HL-60/S4 treated with retinoic acid at 250 ng/mL for 4 days and 3 days (cell line): Measurements from ENCODE around the gene GALNS.

Experiments
- in situ Hi-C: fragments of 300-500 bp; cut with MboI; formaldehyde crosslinking; loops from 2 replicates; pipeline ENCODE4 v1.7.0; 2022; ENCODE audit warnings: low sequenced_read_pairs

GALNS gene

DNA sequence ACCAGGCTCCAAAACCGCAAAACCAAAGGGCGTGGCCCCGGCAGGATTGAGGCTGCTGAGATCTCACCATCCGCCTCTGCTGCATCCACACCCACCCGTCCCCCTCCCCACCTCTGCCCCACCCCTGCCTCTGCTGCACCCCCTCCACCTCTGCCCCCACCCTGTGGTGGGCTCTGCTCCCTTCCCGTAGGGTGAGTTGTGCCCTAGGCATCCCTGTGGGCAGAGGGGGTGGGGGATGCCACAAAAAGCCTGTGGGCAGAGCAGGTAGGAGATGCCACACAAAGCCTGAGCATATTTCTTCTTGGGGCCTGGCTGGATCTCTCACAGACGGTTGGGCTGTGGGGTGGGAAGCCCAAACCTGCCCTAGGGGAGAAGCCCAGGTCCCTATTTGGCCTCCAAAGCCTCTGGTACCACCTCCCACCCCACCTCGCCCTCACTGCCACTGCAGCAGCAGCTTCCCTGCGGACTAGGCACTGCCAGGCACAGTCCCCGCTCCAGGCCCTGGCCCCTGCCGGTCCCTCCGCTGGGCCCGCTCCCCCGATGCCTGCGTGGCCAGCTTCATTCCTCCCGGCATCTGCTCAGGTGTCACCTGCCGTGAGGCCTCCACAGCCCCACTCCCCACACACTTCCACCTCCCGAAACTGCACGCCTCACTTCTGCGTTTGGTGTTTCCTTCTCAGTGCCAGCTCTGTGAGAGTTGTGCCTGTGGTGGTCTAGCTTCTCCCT is 21.0 kb upstream of the GALNS start:
- in situ Hi-C loops, result no loop called here

DNA sequence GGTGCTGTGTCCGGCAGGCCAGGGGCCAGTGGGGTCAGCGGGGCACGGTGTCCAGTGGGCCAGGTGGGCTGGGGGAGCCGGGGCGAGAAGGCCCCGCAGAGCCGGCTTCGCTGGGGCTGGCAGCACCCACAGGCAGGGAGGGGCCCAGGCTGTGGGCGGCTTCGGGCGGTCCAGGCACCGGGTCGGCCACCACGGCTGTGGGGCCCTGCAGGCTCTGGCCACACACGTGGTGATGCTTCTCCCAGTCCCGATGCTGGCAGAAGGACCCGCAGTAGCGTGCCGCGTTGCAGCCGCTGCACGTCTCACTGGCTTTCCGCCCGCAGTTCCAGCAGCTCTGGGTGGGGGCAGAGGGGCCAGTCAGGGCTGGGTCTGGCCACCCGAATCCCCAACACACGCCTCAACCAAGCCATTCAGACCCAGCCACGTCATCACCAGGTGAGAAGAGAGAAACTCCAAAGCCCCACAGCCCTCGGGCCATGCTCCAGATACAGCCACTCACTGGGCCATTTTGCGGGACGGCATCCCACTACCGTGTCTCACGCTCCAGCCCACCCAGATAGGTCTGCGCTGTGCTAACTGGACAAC is 20.3 kb upstream of the GALNS start:
- in situ Hi-C loops, result no loop called here

DNA sequence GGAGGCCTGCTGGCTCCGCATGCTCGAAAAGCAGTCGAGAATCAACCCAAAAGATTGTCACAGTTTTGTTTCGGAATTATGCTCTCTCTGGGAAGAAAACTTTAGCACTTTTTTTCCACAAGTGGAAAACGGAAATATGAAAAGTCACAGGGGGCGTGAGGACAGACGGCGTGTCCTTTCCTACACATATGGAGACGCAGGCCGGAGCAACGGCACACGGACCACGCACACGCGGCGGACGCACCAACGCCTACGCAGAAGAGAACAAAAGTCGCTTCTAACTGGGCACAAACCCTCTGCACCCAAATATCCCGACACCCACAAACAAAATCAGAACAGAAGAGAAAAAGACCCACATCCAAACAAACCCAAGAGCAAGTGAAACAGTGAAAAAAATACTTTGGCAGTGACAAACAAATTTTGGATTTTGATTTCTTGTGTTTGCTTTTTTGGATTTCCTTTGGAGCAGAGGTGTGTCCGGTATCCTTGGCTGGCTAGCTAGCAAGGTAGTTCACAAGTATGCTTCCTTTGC is 19.0 kb upstream of the GALNS start:
- in situ Hi-C loops, result no loop called here

DNA sequence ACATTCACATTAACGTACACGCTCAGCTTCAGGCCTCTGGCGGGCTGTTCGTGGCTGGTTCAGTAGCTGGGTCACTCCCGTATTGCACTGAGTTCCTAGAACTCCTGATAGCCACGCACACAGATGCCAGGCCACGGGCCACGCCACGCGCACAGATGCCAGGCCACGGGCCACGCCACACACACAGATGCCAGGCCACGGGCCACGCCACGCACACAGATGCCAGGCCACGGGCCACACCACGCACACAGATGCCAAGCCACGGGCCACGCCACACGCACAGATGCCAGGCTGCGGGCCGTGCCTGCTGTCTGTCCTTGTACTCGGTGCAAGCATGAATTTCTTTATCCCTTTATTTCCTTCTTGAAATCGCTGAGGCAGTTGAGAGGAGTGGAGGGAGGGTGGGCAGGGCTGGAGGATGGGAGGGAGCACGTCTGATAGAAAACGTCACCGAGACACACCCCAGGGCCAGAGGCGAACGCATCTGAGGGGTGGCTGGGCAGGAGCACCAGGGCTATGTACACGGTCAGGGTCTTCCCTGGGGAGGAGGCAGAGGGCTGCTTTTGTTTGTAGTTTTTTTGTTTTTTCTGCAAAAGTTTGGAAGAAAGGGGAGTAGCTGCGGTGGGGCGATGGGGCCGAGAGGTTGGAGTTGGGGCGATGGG is 18.3 kb upstream of the GALNS start:
- in situ Hi-C loops, result no loop called here

DNA sequence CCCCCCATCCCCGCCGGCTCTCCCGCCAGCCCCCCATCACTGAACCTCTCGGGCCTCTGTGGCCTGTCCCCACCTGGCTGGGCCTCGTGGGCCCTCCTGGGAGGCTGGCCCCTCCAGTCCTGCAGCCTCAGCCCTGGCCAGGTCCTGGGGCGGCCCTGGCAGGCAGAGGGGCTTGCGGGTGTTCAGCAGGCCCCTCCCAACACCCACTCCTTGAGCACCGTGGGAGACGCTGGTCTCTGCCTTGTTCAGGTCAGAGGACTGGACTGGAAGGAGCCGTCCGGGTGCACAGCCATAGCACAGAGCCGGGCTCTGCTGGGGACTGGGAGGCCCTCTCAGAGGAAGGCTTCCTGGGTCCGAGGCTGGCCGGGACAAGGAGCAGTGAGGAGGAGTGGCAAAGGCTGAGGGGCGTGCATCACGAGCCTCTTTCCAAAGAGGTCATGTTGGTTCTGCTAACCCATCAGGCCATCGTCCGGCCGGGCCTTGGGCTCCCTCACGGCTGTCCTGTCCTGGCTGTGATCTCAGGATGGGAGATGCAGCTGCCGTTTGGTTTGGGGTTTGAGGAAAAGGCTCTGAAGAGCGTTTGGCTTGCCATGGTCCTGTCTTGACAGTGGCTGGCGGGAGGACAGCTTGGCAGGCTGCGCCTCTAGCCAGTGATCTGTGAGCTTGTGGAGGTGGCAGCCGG is 16.0 kb upstream of the GALNS start:
- in situ Hi-C loops, result no loop called here

DNA sequence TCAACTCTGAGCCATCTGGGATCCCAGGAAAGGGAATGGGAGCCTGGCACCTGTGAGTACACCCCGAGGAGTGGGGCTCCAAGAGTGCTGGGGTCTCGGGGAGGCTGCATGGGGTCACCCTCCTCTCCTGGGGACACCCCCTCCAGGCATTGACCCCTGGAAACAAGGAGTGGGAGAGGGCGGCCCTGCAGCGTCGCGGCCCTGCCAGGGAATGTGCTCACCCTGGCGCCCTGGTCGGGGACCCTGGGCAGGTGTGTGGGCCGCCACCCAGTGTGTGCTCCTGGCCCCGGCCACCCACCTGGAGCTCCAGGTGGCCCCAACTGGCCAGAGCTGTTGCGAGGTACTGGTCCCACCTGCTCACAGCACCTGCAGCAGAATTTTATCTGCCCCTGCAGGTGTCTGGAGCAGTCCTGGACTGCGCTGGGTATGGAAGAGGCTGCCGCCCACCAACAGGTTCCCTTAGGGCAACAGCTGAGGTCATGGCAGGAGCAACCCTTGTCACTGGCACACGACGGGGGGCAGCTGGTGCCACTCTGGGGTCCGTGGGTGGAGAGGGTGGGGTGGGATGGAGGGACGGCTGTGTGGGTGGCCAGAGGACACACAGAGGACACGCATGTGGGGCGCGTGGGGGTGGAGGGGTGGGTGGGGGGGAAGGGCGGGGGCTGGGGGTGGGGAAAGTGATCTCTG is 15.1 kb upstream of the GALNS start:
- in situ Hi-C loops, result no loop called here

DNA sequence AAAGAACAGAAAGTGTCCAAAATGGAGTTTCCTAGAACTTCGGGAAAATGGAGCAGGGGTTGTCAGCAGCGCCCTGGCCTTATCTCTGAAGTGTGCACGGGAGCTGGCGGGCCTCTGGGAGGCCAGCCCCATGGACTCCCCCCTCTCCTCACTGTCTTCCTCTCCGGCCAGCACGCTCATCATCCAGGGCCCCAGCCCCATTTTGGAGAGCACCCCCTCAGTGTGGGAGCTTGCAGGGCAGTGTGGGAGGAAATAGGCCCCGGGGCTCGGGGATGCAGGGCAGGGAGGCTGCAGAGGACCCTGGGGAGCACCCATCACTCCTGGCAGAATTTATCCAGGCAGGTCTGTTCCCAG is 14.6 kb upstream of the GALNS start:
- in situ Hi-C loops, result no loop called here

DNA sequence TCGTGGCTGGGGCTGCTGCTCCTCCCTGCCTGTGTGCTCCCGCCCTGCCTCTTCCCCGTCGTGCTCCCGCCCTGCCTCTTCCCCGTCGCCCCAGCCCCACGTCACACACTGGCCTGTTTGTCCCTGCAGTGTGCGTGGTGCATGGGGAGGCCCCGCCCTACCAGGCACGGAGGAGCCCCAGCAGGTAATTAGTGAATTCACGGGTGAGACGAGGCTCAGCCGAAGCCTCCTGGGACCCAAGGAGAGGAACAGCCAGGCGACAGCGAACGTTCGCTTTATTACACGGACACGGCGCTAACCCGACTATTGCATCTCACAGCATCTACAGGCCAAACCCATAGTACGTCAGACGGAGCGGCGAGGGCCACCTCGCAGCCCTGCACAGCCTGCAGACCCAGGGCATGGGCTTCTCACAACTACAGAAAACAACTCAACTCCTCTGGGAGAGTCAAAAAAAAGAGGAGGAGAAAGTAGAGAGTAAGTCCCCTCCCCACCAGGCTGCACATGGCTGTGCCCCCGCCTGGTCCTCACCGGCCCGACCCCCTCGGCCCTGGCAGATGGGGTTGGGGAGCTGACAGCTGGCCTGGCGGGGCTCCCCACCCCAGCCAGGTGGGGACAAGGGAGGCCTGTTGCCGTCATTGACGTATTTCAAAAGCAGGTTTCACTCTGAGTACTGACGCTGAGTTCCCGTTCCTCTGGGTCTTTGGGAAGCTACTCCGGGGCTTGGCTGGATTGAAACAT is 14.0 kb upstream of the GALNS start:
- in situ Hi-C loops, result no loop called here

DNA sequence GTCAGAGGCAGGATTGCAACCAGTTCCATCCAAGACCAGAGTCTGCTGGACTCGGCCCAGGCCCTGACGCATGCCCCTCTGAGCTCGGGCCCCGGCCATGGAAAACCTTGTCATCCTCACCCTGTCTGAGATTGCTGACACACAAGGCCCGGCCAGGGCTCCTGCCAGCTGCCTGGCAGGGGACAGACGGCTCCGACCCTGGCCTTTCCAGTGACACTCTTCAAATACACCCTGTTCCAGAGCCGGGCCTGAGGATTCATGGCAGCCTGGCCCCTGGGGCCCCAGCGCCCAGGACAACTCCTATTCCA is 12.9 kb upstream of the GALNS start:
- in situ Hi-C loops, result no loop called here

DNA sequence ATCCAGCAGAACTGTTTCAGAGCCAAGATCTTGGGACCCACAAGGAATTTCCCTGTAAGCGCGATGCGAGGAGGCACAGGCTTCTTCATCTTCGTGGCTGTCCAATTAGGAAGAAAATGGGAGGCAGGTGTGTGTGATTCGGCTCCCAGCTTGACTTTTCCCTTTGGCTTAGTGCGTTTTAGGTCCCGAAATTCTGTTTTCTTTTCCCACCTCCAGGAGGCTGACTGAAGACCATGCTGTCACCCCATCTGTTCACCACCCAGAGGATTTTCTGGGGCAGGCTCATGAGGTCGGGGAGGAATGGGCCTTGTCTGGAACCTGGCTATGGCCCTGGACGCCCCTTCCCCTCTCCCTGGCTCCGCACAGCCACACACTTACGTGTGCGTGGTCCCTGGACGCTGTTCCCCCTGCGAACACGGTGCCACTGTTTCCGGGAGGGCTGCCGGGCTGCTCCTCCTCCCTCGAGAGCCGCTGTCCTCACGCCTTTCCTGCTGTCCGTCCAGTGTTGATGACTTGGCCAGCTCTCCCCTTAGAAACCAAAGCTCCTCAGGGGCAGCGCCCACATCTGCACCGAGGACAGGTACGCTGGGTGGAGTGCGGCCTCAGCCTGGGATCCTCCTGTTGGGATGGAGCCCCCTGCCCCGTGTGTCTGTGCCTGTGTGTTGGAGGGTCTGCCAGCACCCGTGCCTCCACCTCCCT is 12.4 kb upstream of the GALNS start:
- in situ Hi-C loops, result no loop called here

DNA sequence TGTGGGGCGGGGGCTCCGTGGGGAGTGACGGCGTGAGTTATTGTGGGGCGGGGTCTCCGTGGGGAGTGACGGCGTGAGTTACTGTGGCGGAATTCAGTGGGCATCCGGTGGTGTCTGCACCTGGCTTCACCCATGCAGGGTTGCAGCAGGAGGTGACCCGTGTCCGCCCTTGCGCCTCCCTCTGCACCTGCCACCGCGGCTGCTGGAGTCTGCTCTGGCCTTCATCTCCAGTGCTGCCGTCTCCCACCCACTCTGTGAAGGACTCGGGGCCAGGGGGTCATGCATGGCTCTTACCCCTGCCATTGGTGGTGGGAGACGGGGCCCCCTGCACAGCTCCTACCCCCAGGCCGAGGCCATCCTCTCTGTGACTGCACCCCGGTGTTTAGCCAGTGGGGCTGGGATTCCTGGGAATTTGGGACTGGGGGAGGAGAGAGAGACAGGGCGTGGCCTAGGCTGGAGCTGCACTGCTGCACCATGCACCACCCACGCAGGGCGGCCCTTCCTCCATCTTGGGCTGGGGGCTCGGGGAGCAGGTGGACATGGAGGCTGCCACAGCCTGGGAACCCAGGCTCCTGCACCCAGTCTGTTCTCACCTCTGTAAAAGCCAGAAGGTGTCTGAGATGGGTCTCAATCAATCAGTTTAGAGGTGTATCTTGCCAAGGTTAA is 11.0 kb upstream of the GALNS start:
- in situ Hi-C loops, result no loop called here

DNA sequence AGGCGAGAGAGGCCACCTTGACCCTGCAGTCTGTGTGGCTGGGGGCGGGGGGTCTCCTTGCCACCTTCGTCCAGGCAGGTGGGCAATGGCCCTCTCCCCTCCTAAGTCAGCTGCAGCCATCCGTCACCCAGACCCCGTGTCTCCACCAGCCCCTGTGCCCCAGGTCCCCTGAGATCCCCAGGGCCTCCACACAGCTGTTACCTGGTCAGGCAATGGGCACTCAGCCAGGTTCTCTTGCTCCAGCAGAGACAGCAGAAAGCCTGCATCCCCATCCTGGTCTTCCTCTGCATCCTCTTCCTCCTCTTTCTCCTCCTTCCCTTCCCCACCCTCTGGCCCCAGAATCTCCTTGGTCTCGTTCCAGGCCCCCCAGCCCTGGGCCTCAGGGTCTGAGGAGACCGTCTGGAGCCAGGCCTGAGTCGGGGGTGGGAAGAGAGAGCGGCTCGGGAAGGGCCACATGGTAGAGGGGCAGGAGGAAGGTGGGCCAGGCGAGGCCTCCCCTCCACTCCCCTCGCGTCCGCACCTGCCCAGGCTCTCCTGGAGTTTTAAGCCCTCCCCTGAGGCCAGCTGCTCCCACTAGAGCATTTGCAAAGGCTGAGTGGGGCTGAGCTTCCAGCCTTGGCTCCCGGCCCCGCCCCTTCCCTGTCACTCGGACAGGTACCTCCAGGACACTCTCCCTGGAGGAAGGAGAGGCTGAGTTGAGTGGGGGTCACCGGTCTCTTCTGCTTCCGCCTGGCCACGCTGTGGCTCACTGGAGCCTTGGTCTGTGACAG is 9.6 kb upstream of the GALNS start, which contains the start of gene PABPN1L:
Gene PABPN1L, minus strand, starts transcription at position 510 of the 770 bp plus-strand sequence. Its CDS starts 54 bp downstream, at position 456.
- in situ Hi-C loops, result no loop called here

DNA sequence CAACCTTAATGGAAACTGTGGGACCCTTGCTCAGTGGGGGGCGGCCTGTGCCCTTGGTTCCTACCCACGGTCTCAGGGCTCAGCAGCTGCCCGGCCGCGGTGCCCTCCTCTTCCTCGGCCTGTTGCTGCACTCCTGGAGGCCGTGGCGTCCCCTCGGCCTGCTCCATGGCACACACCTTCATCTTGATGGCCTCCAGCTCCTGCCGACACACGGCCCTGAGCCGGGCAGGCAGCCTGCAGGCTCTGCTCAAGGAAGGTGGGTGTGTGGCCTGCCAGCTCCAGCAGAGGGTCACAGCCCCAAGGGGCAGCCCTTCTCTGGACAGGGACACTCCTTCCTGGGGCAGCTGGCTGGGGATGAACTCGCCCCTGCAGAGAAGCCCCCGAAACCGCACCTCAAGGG is 9.0 kb upstream of the GALNS start:
- in situ Hi-C loops, result no loop called here

DNA sequence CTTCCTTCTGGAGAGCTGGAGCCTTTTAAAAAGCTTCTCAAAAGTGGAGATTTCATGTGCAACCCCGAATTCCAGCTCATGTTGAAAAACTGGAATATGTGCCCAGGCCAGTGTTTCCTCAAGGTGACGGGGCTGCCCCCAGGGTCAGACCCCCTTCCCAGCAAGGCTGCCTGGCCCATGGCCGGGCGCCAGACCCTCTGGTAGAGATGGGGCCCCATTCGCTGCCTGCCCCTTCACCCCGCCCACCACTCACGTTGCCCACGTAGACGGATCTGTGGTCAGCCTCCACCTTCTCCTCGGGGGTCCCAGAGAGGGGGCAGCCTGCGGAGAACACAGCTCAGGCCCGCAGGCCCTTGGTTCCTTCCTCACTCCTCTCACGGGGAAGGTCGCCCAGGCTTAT is 8.6 kb upstream of the GALNS start:
- in situ Hi-C loops, result no loop called here

DNA sequence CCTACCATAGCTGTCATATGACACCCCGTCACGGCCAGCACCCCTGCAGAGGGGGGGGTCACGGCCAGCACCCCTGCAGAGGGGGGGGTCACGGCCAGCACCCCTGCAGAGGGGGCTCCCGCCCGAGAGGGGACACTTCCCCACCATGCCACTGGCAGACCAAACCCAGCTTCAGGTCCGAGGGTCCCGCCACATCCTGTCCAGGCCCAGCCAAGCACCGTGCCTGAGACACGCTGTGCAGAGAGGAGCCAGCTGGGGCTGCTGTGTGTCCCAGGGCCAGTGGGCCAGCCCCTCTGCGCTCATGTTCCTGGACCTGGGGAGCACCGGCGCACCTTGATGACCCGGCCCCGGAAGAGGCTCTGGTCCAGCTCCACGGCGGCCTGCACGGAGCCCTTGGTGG is 7.8 kb upstream of the GALNS start:
- in situ Hi-C loops, result no loop called here

DNA sequence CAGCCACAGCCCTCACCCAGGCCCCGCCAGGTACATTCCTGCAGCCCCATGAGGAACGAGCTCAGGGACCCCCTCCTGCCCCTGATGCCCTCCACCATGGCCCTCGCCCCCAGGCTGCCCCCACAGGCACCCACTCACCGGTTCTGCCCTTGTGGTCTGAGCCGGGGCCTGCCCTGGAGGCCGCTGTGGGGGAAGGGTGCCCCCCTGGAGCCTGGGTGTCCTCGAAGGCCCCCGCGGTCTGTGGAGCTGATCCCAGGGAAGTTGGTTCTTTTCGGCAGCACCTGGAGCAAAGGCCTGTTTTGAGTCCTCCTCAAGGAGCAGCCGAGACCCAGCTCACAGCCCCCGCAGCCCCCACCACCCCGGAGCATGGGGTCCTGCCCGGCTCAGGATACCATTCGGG is 7.4 kb upstream of the GALNS start:
- in situ Hi-C loops, result no loop called here

DNA sequence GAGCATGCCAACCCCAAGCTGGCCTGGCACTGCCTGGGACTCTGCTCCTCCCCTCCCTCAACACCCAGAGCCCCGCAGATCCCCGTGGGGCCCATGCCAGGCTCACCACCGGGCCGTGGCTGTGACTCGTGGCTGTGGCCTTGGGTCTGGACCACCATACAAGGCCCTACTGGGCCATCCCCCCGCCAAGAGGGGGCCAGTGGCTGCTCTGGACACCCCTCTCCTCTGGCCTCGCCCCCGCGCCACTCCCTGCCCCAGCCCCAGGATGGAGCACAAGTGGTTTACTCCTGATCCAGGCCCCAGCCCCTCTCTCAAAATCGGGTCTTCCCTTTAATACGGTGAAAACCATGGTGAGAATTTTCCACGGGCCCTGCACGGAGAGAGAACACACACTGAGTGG is 6.7 kb upstream of the GALNS start:
- in situ Hi-C loops, result no loop called here

DNA sequence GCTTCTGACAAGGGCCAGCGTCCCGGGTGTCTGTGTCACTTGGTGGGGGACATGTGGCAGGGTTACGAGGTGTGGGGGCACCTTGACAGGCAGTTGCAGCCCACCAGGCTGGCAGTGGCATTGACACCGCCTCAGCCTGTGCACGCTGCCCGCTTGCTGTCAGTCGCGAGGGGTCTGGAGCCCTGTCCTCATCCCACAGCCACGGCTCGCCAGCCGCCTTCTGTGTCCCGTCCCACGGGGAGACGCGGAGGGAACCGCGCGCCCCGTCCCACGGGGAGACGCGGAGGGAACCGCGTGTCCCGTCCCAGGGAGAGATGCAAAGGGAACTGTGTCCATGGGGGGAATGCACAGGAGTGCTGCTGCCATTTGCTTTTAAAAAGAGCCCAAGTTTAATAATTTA is 6.2 kb upstream of the GALNS start:
- in situ Hi-C loops, result no loop called here

DNA sequence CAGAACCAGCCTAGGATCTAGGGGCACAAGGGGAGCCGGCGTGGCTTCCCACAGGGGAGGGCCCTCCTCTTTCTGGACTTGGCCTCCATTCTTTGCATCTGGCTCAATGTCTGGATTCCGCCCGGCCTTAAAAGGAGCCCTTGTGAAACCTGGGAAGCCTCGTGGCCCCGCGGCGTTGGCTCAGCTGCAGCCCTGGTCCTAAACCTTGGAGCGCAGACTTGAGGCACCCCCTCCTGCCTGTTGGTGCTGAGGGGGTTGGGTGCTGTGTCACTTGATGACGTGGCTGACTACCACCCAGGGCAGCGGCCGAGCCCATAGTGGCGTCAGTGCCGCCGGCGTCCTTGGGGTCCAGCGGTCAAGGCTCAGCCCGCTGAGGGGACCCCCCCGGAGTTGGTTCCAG is 4.6 kb upstream of the GALNS start:
- in situ Hi-C loops, result no loop called here
